Measurements from ENCODE around the gene LONP1.

Gene LONP1

GRCh38 chr19:5679289-5680083, 40.5 kb downstream of the LONP1 start:
- no peak for DNase-seq

GRCh38 chr19:5678071-5678718, 41.8 kb downstream of the LONP1 start:
- no peak for DNase-seq

- no peak for DNase-seq
Measured at GRCh38 chr19:5677580-5677979, 42.4 kb downstream of the LONP1 start.

GRCh38 chr19:5677136-5677535, 42.8 kb downstream of the LONP1 start:
- no peak for DNase-seq

GRCh38 chr19:5676772-5677105, 43.2 kb downstream of the LONP1 start:
- DNase-seq: no peak

- DNase-seq: no peak
Measured at GRCh38 chr19:5676105-5676771, 43.7 kb downstream of the LONP1 start.

GRCh38 chr19:5674714-5675113, 45.2 kb downstream of the LONP1 start:
- no peak for DNase-seq

GRCh38 chr19:5673752-5674151, 46.2 kb downstream of the LONP1 start:
- no peak for DNase-seq

- DNase-seq: no peak
Measured at GRCh38 chr19:5672708-5673459, 47.1 kb downstream of the LONP1 start.

GRCh38 chr19:5671600-5671999, 48.3 kb downstream of the LONP1 start:
- DNase-seq: no peak

- no peak for DNase-seq
Measured at GRCh38 chr19:5669212-5669611, 50.7 kb downstream of the LONP1 start.

- no peak for DNase-seq
Measured at GRCh38 chr19:5667751-5668271, 52.1 kb downstream of the LONP1 start.

GRCh38 chr19:5666921-5667610, 52.9 kb downstream of the LONP1 start:
- no peak for DNase-seq

GRCh38 chr19:5665781-5666513, 54.0 kb downstream of the LONP1 start:
- DNase-seq: no peak

- DNase-seq: no peak
Measured at GRCh38 chr19:5664515-5664914, 55.4 kb downstream of the LONP1 start.

- no peak for DNase-seq
Measured at GRCh38 chr19:5663904-5664303, 56.0 kb downstream of the LONP1 start.

GRCh38 chr19:5661483-5661882, 58.5 kb downstream of the LONP1 start:
- DNase-seq: no peak

GRCh38 chr19:5655412-5655811, 64.5 kb downstream of the LONP1 start:
- DNase-seq: no peak

- DNase-seq: no peak
Measured at GRCh38 chr19:5654931-5655330, 65.0 kb downstream of the LONP1 start.

GRCh38 chr19:5652261-5652660, 67.7 kb downstream of the LONP1 start:
- no peak for DNase-seq

GRCh38 chr19:5651361-5651760, 68.6 kb downstream of the LONP1 start:
- no peak for DNase-seq

- DNase-seq: no peak
Measured at GRCh38 chr19:5648464-5648863, 71.5 kb downstream of the LONP1 start.
